MCF 10A (cell line): ENCODE data around the gene MEF2D. TPM values are rescaled to one million over a fixed set of nuclear protein-coding genes. Genes with fewer than 3 reads are reported as not detected.

Source experiments
- BruUV-seq: library from RNA; stranded (reverse); fragments of 400-500 nt; replicated peaks from 2 replicates; lab custom pipeline; 2021; lab: Mats Ljungman, UMichigan
- CTCF ChIA-PET: fragments of 300-600 bp; sonication (Branson Sonifier 250); formaldehyde crosslinking; extraction: SDS; loops from one replicate; lab custom pipeline; 2021; ENCODE audit warnings: antibody characterized with exemption, inconsistent platforms; lab: Yijun Ruan, JAX
- POLR2A ChIA-PET: fragments of 300-600, 350-650 bp; sonication (Branson Sonifier 250); formaldehyde crosslinking; extraction: SDS; loops from one replicate; lab custom pipeline; 2020; ENCODE audit warnings: antibody characterized with exemption, inconsistent platforms; lab: Yijun Ruan, JAX
- DNase-seq: peaks from one replicate; pipeline ENCODE4 v3.0.0-alpha.2; 2018; ENCODE audit not compliant: unreplicated experiment
- H3K27ac Mint-ChIP-seq: one replicate; pipeline ENCODE4 v1.8.0; 2022; ENCODE audit warnings: mild to moderate bottlenecking, low read depth, mixed read lengths; ENCODE audit not compliant: unreplicated experiment
- H3K27me3 Mint-ChIP-seq: one replicate; pipeline ENCODE4 v1.8.0; 2022; ENCODE audit warnings: mixed read lengths; ENCODE audit not compliant: insufficient read depth, unreplicated experiment
- H3K36me3 Mint-ChIP-seq: one replicate; pipeline ENCODE4 v1.8.0; 2022; ENCODE audit warnings: mild to moderate bottlenecking, moderate library complexity, mixed read lengths; ENCODE audit not compliant: insufficient read depth, unreplicated experiment
- H3K4me1 Mint-ChIP-seq: one replicate; pipeline ENCODE4 v1.8.0; 2022; ENCODE audit warnings: mixed read lengths; ENCODE audit not compliant: insufficient read depth, unreplicated experiment
- H3K4me3 Mint-ChIP-seq: one replicate; pipeline ENCODE4 v1.8.0; 2022; ENCODE audit warnings: mild to moderate bottlenecking, moderate library complexity, mixed read lengths; ENCODE audit not compliant: unreplicated experiment
- H3K9me3 Mint-ChIP-seq: one replicate; pipeline ENCODE4 v1.8.0; 2022; ENCODE audit warnings: mixed read lengths; ENCODE audit not compliant: unreplicated experiment
- intact Hi-C: fragments of 100-400 bp; cut with micrococcal nuclease; formaldehyde crosslinking; loops from 2 replicates; pipeline ENCODE4 v1.14.1; 2022
- microRNA-seq: library from miRNA; unstranded; fragments of <30 nt; microRNA quantifications from one replicate; pipeline ENCODE4 v1.2.0, GENCODE V29; 2022
- total RNA-seq: library from RNA; stranded (reverse); gene quantifications from 2 replicates; pipeline ENCODE4 v1.2.3, GENCODE V29; 2022
- TF ChIP-seq, protein P1 (sequence below): fragments of 200-600 bp; IDR thresholded peaks from one replicate; pipeline ENCODE4 v1.8.0; 2022; ENCODE audit warnings: antibody characterized with exemption, mild to moderate bottlenecking; ENCODE audit not compliant: unreplicated experiment

The MEF2D gene
- total RNA-seq, 1 experiment from 2014 or later, result 113 TPM

DNA sequence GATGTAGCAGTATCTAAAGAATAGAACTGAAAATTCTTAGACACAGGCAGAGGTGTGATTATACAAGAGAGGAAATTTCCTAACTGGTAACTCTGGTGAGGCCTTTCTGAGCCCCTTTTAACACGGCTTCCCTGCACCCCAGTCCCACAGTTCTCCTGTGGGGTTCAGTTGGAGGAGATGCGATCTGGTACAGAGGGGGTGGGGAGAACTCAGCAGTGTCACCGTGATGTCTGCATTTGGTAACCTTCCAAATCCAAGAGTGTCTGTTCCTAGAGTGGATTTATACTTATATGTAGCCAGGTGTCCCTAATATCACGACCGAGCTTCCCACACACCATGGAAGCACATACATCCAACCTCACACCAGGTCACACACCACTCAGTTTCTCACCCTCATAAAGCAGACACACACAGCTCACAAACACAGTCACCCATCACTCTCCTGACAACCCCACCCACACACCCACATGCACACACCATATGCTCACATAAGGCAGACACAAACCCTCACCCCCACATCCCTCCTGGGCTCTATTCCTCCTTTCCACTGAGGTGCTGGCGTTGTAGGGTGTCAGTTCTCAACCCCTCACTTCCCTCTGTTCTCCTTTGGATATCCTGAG, 83.1 kb downstream of the MEF2D start:
- ChIA-PET POLR2A (interaction anchor here (0.6 kb wide), 1 partner anchor 154 kb away, joined by 4 read pairs; no protein-coding TSS in a partner anchor), CTCF (interaction anchor here (0.6 to 3.2 kb wide), 6 partner anchors 24 to 256 kb away, joined by 3 to 29 read pairs (median 6); no protein-coding TSS in a partner anchor)
- Mint-ChIP-seq H3K4me3 (no peak overlapping the region), H3K36me3 (peaks cover 5% of the 10 kb centered on the region), H3K27me3 (peaks cover 82% of the 10 kb centered on the region), H3K27ac (no peak overlapping the region), H3K4me1 (peaks cover 5% of the 10 kb centered on the region), H3K9me3 (no peaks in the 10 kb centered on the region)
- TF ChIP-seq, protein P1, sequence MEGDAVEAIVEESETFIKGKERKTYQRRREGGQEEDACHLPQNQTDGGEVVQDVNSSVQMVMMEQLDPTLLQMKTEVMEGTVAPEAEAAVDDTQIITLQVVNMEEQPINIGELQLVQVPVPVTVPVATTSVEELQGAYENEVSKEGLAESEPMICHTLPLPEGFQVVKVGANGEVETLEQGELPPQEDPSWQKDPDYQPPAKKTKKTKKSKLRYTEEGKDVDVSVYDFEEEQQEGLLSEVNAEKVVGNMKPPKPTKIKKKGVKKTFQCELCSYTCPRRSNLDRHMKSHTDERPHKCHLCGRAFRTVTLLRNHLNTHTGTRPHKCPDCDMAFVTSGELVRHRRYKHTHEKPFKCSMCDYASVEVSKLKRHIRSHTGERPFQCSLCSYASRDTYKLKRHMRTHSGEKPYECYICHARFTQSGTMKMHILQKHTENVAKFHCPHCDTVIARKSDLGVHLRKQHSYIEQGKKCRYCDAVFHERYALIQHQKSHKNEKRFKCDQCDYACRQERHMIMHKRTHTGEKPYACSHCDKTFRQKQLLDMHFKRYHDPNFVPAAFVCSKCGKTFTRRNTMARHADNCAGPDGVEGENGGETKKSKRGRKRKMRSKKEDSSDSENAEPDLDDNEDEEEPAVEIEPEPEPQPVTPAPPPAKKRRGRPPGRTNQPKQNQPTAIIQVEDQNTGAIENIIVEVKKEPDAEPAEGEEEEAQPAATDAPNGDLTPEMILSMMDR, result no peak
- BruUV-seq, result no TSS peak
- intact Hi-C loops, result no loop called here
- DNase-seq, result no peak

DNA sequence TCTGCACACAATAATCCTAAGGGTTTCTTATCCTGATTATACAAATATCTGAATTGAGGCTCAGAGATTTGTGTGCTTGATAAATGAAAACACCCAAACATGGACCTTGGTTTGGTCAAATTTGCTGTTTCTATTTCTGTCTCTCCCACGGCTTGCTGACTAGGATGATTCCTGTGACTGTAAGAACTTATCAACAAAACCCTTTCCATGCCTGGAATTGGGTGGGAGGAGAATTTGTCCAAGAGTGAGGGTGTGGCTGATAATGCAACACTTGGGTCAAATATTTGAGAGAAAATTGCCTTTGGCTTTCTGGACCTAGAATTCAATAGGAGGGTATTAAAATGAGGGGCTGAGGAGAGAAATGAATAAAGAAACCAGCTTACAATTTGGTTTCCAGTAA, 83.6 kb downstream of the MEF2D start:
- intact Hi-C loops, result no loop called here
- BruUV-seq, result no TSS peak
- Mint-ChIP-seq H3K9me3 (no peaks in the 10 kb centered on the region), H3K27me3 (peaks cover 82% of the 10 kb centered on the region), H3K4me3 (no peak overlapping the region), H3K36me3 (peaks cover 5% of the 10 kb centered on the region), H3K4me1 (peaks cover 4% of the 10 kb centered on the region), H3K27ac (no peak overlapping the region)
- DNase-seq, result no peak
- TF ChIP-seq, protein P1, result no peak
- POLR2A ChIA-PET, result no interaction called here
- CTCF ChIA-PET, result interaction anchor here (0.6 to 3.0 kb wide), 4 partner anchors 16 to 212 kb away, joined by 3 to 10 read pairs (median 6); no protein-coding TSS in a partner anchor

DNA sequence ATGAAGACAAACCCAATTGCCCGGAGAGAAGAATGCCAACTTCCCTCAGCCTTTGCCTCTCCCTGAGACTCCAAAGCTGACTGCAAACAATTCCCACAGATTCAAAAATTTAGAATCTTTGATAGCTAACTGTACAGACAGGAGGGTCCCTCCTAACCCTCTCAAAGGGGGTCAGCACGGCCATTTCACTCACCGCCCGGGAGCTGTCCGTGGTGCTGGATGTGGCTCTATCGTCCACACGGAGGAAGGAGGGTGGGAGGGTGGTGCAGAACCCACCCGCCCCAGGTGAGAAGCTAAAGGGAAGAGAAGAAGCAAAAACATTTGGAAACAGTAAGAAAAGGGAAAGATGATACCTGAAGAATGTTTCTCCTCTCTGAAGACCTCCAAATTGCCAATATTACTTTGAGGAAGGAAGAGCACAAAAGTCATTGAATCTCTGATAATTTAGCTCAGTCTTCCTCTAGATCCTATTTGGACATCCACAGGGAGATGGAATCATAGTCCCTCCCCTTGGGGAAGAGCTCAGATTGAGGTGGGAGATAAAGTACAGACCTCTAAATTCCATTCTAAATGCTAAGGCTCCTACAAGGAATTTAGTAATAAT, 86.0 kb downstream of the MEF2D start:
- Mint-ChIP-seq H3K27ac (no peak overlapping the region), H3K27me3 (peaks cover 82% of the 10 kb centered on the region), H3K9me3 (no peaks in the 10 kb centered on the region), H3K4me3 (no peak overlapping the region), H3K36me3 (peaks cover 5% of the 10 kb centered on the region), H3K4me1 (no peaks in the 10 kb centered on the region)
- ChIA-PET POLR2A (interaction anchor here (1.4 kb wide), 1 partner anchor 71 kb away, joined by 5 read pairs; no protein-coding TSS in a partner anchor), CTCF (interaction anchor here (0.6 to 2.3 kb wide), 5 partner anchors 10 to 69 kb away, joined by 4 to 8 read pairs (median 7); no protein-coding TSS in a partner anchor)
- intact Hi-C loops, result no loop called here
- TF ChIP-seq, protein P1, result no peak
- peak; percentile 28 for DNase-seq
- no TSS peak for BruUV-seq

Small RNAs within 50 kb of the gene (microRNA-seq; reads per million reads assigned to microRNA genes)
- not detected for gene MIR9-1

Other genes with a start within 250 kb of the MEF2D start
- 118 and 140 TPM in 2 replicates for gene SMG5, start 217.9 kb downstream of the MEF2D start, total RNA-seq
- 8.1 and 12.5 TPM in 2 replicates for gene TMEM79, start 216.4 kb downstream of the MEF2D start, total RNA-seq
- 12.9 and 17.5 TPM in 2 replicates for gene GLMP, start 205.1 kb downstream of the MEF2D start, total RNA-seq
- 0.49 TPM in 1 of 2 replicates, not detected in the other for gene VHLL, start 201.5 kb downstream of the MEF2D start, total RNA-seq
- gene CCT3, start 162.5 kb downstream of the MEF2D start, total RNA-seq, result 495 and 574 TPM in 2 replicates
- gene TSACC, start 162.2 kb downstream of the MEF2D start, total RNA-seq, result 1.8 and 3.6 TPM in 2 replicates
- not detected in 2 replicates for gene RHBG, start 131.6 kb downstream of the MEF2D start, total RNA-seq
- gene IQGAP3, start 71.8 kb upstream of the MEF2D start, total RNA-seq, result 36.4 and 48.3 TPM in 2 replicates
- not detected in 2 replicates for gene TTC24, start 78.9 kb upstream of the MEF2D start, total RNA-seq
- 141 and 155 TPM in 2 replicates for gene NAXE, start 91.0 kb upstream of the MEF2D start, total RNA-seq
- gene GPATCH4, start 100.7 kb upstream of the MEF2D start, total RNA-seq, result 67.3 and 107 TPM in 2 replicates
- gene HAPLN2, start 118.6 kb upstream of the MEF2D start, total RNA-seq, result not detected in 2 replicates
- 0.37 TPM in 1 of 2 replicates, not detected in the other for gene BCAN, start 141.3 kb upstream of the MEF2D start, total RNA-seq
- gene NES, start 176.6 kb upstream of the MEF2D start, total RNA-seq, result not detected in 2 replicates
- gene CRABP2, start 204.8 kb upstream of the MEF2D start, total RNA-seq, result 0.98 and 1.9 TPM in 2 replicates
- gene METTL25B, start 227.7 kb upstream of the MEF2D start, total RNA-seq, result 46.0 and 68.9 TPM in 2 replicates
- gene ISG20L2, start 228.0 kb upstream of the MEF2D start, total RNA-seq, result 49.9 and 57.5 TPM in 2 replicates
- 233 and 261 TPM in 2 replicates for gene MRPL24, start 240.3 kb upstream of the MEF2D start, total RNA-seq